Ureter (tissue), 1 donor: ENCODE measurements around the gene PTPRK. TPM values are rescaled to one million over a fixed set of nuclear protein-coding genes. Genes with fewer than 3 reads are reported as not detected.
"Not testable (repeated sequence)": the region's sequence is repeated elsewhere in the genome, so short reads cannot be mapped to it uniquely, and the experiment has no call there.

Experiments
- DNase-seq: peaks from one replicate; pipeline ENCODE4 v3.0.0-alpha.2; 2020; ENCODE audit warnings: low spot score
- total RNA-seq: library from RNA; stranded (reverse); gene quantifications from one replicate; pipeline ENCODE4 v1.2.4, GENCODE V29; 2023
- donor health status: DM: yes; HTN: yes; CAD: no.

The PTPRK gene
- total RNA-seq, 1 donor from 2014 or later: 107 TPM

DNA sequence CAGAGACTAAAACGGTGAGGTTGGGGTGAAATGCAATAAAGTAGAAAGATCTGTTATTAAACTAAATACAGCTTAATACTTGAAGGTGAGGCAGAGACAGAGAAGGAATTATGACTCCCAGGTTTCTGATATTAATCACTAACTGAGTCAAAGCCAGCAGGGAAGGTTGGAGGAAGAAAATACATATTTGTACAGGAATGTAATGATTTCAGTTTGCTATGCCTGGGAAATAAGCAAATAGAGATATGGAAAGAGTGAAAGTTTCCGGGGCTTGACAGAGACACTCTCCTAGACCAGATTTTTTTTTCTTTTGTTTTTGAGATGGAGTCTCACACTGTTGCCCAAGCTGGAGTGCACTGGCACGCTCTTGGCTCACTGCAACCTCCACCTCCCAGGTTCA, 76.8 kb downstream of the PTPRK start:
- no peak for DNase-seq

DNA sequence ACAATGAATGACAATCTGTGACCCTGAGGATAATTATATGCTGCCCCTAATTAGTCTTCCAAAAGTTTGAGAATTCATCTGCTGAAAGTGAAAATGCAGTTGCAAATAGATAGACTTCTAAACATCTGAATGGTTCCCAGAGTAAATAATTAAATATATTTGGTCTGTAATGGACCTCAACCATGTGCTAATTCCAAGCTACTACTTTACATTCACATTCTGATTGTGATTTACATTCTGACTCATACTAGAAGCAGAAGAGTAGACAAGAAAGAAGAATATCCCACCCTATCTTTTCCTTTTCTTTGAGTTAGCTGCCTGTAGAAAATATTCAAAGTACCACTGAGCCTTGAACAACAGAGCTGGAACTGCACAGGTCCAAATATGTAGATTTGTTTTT, 80.8 kb downstream of the PTPRK start:
- DNase-seq: no peak

DNA sequence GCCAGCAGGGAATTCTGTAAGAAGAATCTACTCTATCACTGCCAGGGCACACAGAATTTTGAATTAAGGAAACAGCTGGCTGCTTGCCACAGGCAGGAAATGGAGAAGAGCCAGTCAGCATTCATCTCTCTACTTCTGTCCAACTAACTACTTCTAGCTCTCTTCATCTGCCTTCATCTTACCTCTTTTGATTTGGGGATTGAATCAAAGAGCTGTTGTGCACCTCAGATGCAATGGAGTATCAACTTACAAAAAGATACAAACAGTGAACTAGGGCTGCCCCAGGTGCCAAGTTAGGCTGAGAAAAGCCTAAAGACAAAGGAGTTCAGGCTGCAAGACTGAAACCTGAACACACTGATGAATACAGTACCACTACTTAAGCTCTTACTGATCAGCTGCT, 82.0 kb downstream of the PTPRK start:
- DNase-seq: no peak

- DNase-seq: no peak
Measured at GRCh38 chr6:128437685-128438084, 82.7 kb downstream of the PTPRK start.

DNA sequence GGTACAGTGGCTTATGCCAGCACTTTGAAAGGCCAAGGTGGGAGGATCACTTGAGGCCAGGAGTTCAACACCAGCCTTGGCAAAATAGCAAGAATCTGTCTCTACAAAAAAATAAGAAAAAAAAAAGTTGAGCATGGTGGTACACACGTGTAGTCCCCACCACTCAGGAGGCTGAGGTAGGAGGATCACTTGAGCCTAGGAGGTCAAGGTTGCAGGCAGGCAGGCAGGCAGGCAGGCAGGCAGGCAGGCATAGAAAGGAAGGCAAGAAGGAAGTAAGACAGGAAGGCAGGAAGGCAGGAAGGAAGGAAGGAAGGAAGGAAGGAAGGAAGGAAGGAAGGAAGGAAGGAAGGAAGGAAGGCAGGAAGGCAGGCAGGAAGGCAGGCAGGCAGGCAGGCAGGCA, 85.6 kb downstream of the PTPRK start:
- DNase-seq: not testable (repeated sequence)

- no peak for DNase-seq
Measured at GRCh38 chr6:128432394-128432793, 88.0 kb downstream of the PTPRK start.

DNA sequence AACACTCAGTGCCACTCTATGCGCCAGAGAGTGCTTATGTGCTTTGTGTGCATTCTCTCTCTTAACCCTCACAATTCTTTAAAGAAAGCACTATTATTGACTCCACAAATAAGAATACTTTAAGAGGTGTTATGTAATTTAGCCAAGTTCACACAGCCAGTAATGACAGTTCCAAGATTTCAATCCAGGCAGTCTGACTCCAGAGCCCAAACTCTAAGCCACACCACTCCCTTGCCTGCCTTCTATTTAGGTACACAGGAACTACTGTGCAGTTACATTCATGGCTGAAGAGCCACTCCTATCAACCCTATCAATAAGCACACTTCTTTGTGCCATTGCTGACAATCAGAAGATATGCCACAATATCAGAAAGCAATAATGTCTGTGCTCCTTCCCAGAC, 93.3 kb downstream of the PTPRK start:
- DNase-seq: no peak

DNA sequence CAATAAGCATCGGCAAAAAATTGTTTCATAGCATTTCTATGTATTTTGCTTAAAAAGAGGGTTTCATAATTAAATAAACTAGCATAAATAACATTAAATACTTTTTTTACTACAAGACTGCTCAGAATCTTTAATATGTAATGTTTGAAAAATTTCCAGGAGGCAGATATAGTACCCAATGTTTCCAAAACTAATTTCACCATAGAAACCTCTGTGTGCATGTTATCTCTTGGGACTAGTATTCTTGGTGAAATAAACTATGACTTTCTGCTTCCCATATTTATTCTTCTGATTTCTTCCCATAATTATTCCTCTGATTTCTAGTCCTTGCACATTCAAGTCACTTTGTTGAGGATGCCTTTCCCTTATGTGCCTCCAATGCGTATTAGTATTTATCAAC, 94.5 kb downstream of the PTPRK start:
- no peak for DNase-seq

- DNase-seq: no peak
Measured at GRCh38 chr6:128422871-128423270, 97.5 kb downstream of the PTPRK start.

GRCh38 chr6:128422200-128422599, 98.2 kb downstream of the PTPRK start:
- DNase-seq: no peak

GRCh38 chr6:128421788-128422187, 98.6 kb downstream of the PTPRK start:
- no peak for DNase-seq

GRCh38 chr6:128417698-128418097, 102.7 kb downstream of the PTPRK start:
- DNase-seq: no peak

- DNase-seq: no peak
Measured at GRCh38 chr6:128415387-128415786, 105.0 kb downstream of the PTPRK start.

- DNase-seq: no peak
Measured at GRCh38 chr6:128414943-128415342, 105.5 kb downstream of the PTPRK start.

DNA sequence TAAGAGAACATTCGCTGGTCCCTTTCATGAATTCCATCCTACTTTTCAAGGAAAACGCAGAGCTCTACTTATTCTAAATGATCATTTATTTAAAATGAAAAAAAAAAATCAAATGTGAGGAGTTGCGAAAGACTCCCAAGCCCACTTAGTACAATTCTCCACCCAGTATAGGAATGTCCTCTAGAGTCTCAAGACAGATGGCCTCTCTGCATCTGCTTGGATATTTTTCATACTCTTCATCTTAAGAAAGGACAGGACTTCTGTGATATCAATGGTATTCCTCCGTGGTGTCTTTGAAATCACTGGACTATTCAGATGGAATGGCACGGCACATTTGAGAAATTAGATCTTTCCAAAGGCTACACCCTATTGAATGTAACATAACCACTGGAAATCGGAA, 107.1 kb downstream of the PTPRK start:
- DNase-seq: no peak

GRCh38 chr6:128412680-128413079, 107.7 kb downstream of the PTPRK start:
- DNase-seq: no peak

DNA sequence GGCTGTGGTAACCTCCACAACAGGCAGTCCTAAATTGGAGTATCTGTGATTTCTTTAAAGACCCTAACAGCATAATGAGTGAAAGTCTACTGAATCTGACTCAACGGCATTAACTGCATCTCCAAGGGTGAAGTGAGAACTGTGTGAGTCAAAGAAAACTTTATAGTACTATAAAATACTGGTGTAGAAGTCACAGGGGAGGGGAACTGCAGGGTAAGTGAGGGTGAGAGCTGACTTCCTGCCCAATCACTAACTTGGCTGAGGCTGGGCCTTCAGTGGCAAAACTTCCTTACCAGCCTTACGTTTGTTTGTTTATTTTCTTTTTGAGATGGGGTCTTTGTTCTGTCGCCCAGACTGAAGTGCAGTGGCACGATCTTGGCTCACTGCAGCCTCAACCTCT, 109.8 kb downstream of the PTPRK start:
- no peak for DNase-seq

DNA sequence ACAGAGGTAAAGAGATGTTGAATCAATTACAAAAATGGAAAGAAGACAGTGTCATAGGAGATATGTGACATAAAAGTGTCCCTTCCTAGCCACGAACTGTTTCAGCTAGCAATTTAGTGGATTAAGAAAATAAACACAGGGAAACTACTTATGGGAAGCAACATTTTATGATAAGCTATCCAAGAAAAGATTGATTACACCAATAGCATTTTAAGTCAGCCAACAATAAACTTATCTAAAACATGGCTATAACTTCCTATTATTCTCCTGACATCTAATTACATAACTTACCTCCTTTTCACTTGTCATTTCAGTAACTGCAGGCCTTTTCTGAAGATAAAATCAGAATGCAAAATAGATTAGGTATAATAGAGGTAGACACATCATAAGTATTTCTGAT, 111.4 kb downstream of the PTPRK start:
- DNase-seq: no peak

DNA sequence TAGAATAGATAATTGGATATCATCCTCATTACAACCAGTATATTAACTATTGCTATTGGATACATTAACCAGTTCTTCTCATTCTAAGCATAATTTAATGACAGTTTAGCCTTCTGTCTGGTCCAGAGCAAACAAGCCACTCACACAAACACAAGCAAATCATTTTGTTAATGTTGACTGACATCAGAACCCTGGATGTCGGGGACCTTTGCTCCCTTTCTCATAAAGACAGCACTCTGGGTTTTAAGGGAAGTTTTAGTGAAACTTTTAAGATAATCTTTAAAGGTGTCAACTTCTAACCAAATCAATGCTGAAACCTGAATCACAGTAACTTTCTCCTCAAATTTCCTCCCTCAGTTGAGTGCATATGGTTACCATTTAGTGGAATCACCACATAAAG, 113.9 kb downstream of the PTPRK start:
- no peak for DNase-seq

DNA sequence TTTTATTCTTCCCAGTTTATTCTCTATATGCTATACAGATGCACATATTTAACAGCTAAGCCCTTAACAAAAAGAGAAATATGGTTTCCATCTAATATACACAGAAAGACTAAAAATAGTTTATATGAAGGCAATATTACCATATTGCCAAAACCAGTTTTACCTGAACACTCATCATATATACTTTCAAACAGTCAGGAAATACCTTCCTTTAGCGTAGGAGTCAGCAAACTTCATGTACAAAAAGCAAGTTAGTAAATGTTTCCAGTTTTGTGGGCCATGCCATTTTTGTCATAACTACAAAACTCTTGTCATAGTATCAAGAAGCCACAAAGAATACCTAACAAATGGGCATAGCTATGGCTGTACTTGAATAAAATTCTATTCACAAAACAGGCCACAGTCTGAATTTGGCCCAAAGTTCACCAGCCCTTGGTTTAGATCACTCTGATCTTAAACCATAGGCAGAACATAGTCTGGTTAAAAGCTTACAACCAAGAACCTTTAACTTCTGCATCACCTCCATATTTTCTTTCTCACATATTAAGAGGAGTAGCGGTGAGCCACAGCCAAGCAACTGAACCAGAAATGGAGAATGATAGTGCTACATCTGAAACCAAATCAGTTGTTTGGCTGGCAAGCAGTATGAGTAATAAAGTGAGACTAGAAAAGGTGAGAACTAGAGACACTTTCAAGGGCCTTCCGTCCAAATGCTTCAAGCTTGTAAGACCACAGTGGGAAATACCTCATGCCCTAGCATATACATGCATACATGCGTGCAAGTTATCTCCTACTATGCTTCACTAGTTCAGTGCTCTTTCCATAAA, 116.6 kb downstream of the PTPRK start:
- no peak for DNase-seq

GRCh38 chr6:128400875-128401274, 119.5 kb downstream of the PTPRK start:
- DNase-seq: no peak

- DNase-seq: no peak
Measured at GRCh38 chr6:128397996-128398395, 122.4 kb downstream of the PTPRK start.

DNA sequence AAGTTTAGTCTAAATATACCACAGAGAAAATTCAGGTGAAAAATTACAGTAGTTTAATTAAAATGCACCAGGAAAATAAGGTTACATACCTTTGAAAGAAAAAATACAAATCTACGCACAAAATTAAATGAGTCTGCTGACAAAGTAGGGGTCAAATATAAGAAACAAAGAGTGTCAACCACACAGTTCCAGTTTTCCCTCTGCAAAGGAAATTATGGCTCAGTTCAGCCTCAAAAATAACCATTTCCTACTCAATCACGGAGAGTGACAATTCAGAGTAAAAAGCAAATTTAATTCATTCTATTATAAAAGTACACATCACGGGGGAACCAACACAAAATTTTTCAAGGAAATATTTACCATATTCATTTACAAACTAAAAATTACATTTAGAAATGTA, 124.8 kb downstream of the PTPRK start:
- no peak for DNase-seq

GRCh38 chr6:128395188-128395587, 125.2 kb downstream of the PTPRK start:
- no peak for DNase-seq
